ENCODE results near the gene PTH2R.

GRCh38 chr2:208359632-208359986 lies 47.0 kb upstream of the PTH2R start:
- TF ChIP-seq, protein P1, sequence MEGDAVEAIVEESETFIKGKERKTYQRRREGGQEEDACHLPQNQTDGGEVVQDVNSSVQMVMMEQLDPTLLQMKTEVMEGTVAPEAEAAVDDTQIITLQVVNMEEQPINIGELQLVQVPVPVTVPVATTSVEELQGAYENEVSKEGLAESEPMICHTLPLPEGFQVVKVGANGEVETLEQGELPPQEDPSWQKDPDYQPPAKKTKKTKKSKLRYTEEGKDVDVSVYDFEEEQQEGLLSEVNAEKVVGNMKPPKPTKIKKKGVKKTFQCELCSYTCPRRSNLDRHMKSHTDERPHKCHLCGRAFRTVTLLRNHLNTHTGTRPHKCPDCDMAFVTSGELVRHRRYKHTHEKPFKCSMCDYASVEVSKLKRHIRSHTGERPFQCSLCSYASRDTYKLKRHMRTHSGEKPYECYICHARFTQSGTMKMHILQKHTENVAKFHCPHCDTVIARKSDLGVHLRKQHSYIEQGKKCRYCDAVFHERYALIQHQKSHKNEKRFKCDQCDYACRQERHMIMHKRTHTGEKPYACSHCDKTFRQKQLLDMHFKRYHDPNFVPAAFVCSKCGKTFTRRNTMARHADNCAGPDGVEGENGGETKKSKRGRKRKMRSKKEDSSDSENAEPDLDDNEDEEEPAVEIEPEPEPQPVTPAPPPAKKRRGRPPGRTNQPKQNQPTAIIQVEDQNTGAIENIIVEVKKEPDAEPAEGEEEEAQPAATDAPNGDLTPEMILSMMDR (IDR thresholded peaks at IDR 0.05): no peak
- TF ChIP-seq POLR2A (IDR thresholded peaks at IDR 0.05): no peak

All from breast epithelium (tissue), 3 donors.